NCI-H526 treated with DMSO at 0.1 percent for 48 hours (cell line): ENCODE measurements around the gene WASF2.
A peak's percentile ranks its signal among the peaks of the same experiment; 100 is the strongest.
"Not testable (repeated sequence)": the region's sequence is repeated elsewhere in the genome, so short reads cannot be mapped to it uniquely, and the experiment has no call there.

Source experiments
- DNase-seq: peaks from one replicate; lab custom pipeline; 2025; lab: John Stamatoyannopoulos, UW

WASF2 gene

GRCh38 chr1:27496604-27497155 is 6.7 kb upstream of the WASF2 start:
- DNase-seq: peak; percentile 54

GRCh38 chr1:27492796-27493195 is 2.8 kb upstream of the WASF2 start:
- DNase-seq: no peak

GRCh38 chr1:27491748-27492700 is 2.1 kb upstream of the WASF2 start:
- DNase-seq: no peak

GRCh38 chr1:27489501-27489972 is 430 bp downstream of the WASF2 start:
- peak; percentile 26 for DNase-seq

DNA sequence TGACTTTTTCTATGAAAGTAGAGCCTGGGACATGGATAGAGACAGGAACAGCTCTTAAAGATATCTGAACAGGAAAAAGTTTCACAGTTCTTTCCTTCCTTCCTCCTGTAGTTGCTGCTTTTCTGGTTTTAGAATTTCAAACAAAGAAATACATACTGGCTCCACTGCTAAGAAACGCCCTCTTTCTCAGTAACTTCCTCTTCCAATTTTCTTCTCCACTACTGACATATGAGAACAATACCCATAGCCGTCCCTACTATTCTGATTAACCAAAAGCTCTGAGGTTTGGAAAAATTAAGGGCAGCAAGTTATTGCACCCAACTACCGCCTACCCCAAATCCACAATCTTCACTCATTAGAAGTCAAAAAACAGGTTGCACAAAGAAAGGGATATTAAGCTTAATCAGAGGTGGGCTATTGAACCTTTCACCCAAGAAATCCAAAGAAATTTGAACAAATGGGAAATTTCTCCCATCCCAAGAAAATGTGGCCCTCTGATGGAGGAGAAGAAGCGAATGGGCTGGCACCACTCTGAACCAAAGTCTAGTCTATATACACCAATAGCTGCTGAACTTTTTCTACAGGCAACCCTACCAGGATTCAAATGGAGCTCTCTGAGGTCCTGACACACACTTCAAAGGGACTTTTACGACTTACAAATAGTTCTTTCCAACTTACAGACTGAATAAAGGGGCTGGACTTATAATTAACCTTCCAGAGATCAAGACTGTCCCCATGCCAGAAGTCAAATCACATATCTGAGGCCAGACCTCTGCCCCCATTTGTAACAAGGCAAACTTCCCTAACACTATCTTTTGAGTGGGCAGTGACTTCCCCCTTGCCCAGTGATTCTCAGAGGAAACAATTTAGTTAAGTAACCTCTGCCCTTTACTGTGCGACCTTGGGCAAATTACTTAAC is 1.7 kb downstream of the WASF2 start:
- DNase-seq: peak; percentile 3

GRCh38 chr1:27485363-27485762 is 4.6 kb downstream of the WASF2 start:
- no peak for DNase-seq

DNA sequence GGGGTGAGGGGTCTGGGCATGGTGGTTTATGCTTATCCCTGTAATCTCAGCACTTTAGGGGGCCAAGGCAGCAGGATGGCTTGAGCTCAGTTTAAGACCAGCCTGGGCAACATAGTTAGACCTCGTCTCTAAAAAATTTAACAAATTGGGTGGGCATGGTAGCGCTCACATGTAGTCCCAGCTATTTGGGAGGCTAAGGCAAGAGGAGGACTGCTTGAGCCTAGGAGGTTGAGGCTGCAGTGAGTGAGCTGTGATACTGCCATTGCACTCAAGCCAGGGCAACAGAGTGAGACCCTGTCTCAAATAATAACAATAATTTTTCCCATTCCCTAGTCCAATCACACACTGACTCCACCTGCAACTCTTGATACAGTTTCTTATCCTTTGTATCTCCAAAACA is 6.3 kb downstream of the WASF2 start:
- no peak for DNase-seq

- DNase-seq: no peak
Measured at GRCh38 chr1:27481994-27482620, 7.9 kb downstream of the WASF2 start.

DNA sequence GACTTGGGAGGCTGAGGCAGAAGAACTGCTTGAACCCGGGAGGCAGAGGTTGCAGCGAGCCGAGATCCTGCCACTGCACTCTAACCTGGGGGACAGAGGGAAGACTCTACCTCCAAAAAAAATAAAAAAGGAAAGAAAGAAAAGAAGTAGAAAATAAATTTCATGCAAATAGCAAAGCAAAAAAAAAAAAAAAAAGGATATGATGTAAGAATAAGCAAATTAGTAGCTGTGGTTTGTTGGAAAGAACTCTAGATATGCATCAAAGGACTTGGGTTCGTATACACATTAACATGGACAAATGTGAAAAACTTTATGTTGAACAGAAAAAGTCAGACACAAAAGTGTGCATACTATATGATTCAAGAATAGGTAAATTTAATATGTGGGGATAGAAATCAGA is 11.9 kb downstream of the WASF2 start:
- no peak for DNase-seq

- no peak for DNase-seq
Measured at GRCh38 chr1:27476237-27476636, 13.7 kb downstream of the WASF2 start.

- no peak for DNase-seq
Measured at GRCh38 chr1:27475720-27476119, 14.2 kb downstream of the WASF2 start.

DNA sequence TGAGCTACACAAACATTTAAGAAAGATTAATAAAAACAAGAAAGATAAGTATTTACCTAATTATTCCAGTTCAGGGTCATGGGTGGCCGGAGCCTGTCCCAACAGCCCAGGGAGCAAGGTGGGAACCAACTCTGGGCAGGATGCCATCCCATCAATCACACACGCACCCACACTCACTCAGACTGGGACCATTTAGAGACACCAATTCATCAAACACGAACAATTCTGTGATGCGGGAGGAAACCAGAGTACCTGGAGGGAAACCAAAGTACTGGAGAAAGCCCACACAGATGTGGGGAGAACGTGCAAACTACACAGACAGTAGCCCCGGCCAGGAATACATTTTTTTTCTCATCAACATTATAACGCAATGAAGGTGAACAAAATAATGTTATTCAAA is 16.2 kb downstream of the WASF2 start:
- no peak for DNase-seq

- not testable (repeated sequence) for DNase-seq
Measured at GRCh38 chr1:27472098-27472497, 17.9 kb downstream of the WASF2 start.

DNA sequence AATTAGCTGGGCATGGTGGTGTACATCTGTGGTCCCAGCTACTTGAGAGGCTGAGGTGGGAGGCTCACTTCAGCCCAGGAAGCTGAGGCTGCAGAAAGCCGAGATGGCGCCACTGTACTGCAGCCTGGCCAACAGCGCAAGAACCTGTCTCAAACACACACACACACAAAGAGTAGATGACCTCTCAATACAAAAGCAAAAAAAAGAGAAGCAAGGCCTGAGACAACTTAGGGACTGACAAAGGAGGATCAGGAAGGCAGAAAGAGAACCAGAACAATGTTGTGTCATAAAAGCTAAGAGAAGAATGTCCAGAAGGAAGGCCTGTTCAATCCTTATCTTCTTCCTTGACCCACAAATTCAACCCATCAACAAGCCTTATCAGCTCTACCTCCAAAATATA is 18.5 kb downstream of the WASF2 start:
- no peak for DNase-seq

DNA sequence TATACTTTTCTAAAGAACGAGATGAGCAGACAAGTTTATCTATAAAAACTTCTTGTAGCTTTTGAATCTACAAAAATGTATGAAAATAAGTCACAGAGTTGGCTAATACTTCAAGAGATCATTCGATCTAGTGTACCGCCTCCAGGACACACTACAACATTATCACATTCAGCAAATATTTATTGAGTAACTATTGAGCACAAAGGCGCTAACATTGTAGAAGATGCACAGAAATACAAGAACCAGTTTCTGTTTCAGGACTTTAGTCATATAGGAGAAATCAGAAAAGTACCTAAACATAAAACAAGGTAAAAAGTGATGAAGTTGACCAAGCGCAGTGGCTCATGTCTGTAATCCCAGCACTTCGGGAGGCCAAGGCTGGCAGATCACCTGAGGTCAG is 20.6 kb downstream of the WASF2 start:
- DNase-seq: no peak

- not testable (repeated sequence) for DNase-seq
Measured at GRCh38 chr1:27468378-27468777, 21.6 kb downstream of the WASF2 start.

GRCh38 chr1:27464926-27465647 is 24.9 kb downstream of the WASF2 start:
- no peak for DNase-seq

- not testable (repeated sequence) for DNase-seq
Measured at GRCh38 chr1:27463916-27464315, 26.1 kb downstream of the WASF2 start.

GRCh38 chr1:27458521-27458920 is 31.4 kb downstream of the WASF2 start:
- DNase-seq: not testable (repeated sequence)

DNA sequence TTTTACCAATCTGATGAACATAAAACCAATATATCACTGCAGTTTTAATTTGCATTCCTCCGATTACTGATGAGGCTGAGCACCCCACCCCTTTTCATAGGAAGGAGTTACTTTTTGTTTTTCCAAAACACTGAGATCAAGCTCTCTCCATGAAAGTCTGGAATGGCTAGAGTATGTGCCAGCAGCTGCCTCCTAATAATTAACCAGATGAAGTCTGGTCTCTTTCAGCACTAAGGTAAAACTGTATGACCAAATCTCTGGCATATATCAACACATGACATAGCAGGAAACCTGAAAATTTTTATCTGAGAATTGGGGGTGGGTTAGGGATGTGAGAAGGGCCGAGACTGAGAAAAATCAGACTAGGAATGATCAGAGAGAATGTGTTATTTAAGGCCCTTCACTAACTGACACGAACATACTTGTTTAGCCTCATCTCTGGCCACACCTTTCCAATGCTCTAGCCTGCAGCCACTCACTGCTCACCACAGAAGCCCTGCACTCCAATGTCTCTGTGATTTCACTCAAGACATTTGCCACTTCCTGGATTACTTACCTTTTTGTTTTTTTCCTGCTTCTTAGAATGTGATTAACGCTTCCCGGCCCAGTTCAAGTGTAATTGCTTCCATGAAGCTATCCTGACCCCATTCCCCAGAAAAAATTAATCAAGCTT is 34.7 kb downstream of the WASF2 start:
- no peak for DNase-seq

GRCh38 chr1:27454610-27455009 is 35.4 kb downstream of the WASF2 start:
- DNase-seq: no peak
